ENCODE measurements around the gene POLR2E.

The POLR2E gene

GRCh38 chr19:1065606-1066109, 29.5 kb downstream of the POLR2E start:
- no peak for DNase-seq (ENCODE audit: low read depth, low spot score)

DNA sequence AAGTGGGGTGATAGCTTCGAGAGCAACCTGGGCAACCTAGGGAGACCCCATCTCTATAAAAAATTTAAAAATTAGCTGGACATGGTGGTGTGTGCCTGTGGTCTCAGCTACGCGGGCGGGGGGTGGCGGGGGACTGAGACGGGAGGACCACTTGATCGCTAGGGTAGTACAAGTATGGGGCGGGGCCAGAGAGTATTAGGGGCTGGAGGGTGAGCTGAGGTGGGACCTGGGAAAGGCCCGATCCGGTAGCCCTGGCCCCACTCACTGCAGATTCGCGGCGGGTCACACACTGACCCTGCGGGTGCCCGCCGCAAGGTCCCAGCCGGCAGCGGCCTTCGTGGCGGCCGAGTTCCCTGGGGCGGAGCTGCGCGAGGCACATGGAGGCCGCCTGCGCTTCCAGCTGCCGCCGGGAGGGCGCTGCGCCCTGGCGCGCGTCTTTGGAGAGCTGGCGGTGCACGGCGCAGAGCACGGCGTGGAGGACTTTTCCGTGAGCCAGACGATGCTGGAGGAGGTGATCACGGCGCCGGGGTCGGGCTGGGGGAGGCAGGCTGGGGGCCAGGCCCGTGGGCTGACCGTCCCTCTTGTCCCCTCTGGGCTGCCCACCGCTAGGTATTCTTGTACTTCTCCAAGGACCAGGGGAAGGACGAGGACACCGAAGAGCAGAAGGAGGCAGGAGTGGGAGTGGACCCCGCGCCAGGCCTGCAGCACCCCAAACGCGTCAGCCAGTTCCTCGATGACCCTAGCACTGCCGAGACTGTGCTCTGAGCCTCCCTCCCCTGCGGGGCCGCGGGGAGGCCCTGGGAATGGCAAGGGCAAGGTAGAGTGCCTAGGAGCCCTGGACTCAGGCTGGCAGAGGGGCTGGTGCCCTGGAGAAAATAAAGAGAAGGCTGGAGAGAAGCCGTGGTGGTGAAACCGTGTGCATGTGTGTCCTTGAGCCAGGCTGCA, 30.2 kb downstream of the POLR2E start:
- no peak for DNase-seq (ENCODE audit: low read depth, low spot score)

DNA sequence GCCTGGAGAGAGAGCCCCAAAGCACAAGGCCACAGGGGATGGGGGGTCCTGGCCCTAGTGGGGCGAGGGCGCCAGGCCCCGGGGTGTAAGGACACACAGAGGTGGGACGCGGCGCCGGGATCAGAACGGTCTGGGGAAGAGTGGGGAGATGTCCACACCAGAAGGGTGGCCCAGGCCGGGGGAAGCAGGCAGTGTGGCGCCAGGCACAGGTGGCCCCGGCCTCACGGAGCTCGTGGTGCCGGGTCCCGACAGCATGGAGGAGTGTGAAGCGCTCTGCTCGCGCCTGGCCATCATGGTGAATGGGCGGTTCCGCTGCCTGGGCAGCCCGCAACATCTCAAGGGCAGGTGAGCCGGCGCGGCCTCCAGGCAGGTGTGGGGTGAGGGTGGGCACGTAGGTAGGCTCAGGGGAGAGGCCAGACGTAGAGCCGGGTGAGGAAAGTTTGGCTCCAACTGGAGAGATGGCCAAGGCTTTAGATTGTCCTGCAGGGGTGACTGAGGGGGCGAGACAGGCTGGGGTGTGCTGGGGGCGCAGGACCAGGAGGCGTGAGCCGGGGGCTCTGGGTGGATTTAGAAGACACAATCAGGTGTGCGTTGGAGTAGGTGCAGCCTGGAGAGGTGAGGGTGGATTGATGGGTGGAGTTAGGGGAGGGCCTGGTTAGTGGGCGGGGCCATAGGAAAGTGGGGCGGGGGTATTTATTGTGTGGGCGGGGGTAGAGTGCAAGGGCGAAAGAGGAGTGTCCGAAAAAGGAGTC, 31.1 kb downstream of the POLR2E start:
- DNase-seq (ENCODE audit: low read depth, low spot score), result no peak

- no peak for DNase-seq (ENCODE audit: low read depth, low spot score)
Observed at GRCh38 chr19:1063030-1063908, 31.9 kb downstream of the POLR2E start.

- DNase-seq (ENCODE audit: low read depth, low spot score), result no peak
Observed at GRCh38 chr19:1062387-1063029, 32.7 kb downstream of the POLR2E start.

DNA sequence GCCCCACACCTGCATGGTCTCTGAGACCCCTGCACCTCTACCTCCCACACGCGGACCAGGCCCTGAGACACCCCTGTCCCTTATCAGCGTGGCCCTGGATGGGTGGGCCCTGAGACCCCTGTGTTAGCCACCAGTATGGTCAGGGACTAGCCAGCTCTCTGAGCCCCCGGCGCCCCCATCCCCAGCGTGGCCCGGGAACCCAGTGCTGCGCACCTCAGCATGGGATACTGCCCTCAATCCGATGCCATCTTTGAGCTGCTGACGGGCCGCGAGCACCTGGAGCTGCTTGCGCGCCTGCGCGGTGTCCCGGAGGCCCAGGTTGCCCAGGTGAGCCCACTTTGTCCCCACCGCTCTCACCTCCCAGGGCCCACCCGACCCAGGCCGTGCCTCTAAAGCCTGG, 33.2 kb downstream of the POLR2E start:
- DNase-seq (ENCODE audit: low read depth, low spot score), result no peak

DNA sequence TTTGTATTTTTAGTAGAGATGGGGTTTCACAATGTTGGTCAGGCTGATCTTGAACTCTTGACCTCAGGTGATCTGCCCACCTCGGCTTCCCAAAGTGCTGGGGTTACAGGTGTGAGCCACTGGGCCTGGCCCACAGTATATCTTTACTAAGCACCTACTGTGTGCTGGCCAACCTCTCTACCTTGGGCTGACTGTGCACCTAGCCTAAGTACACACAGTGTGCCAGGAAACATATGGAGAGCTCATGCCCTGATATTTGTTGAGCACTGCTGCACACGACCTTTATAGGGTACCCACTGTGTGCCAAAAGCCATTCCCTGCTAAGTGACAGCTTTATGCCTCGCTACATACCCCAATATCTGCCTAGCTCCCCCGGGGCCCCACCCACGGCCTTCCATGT, 34.5 kb downstream of the POLR2E start:
- no peak for DNase-seq (ENCODE audit: low read depth, low spot score)

- no peak for DNase-seq (ENCODE audit: low read depth, low spot score)
Observed at GRCh38 chr19:1058112-1058511, 37.1 kb downstream of the POLR2E start.

DNA sequence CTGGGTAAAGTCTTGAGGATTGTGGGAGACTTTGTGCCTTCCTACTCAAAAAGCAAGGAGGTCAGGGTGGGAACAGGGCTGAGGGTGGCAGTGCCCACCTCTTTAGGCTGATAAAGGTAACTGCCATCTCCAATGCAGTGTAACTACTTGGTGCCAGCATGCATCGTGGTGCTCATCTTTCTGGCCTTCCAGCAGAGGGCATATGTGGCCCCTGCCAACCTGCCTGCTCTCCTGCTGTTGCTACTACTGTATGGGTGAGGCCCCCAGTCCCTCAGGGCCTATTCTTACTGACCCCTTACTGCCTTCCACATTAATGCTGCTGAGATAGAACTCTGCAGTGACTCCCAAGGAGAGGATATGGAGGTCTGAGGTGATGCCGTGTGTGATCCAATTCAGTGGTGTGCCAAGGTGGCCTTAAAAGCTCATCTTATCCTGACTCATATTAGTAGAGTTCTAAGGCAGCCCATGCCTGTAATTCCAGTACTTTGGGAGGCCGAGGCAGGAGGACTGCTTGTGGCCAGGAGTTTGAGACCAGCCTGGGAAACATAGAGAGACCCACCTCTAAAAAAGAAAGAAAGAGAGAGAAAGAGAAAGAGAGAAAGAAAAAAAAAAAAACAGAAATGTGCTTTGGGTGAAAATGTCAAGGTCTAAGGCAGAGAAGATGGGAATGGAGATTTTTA, 37.9 kb downstream of the POLR2E start:
- no peak for DNase-seq (ENCODE audit: low read depth, low spot score)

GRCh38 chr19:1055886-1056620, 39.1 kb downstream of the POLR2E start:
- no peak for DNase-seq (ENCODE audit: low read depth, low spot score)

- DNase-seq (ENCODE audit: low read depth, low spot score), result no peak
Observed at GRCh38 chr19:1055028-1055425, 40.1 kb downstream of the POLR2E start.

DNA sequence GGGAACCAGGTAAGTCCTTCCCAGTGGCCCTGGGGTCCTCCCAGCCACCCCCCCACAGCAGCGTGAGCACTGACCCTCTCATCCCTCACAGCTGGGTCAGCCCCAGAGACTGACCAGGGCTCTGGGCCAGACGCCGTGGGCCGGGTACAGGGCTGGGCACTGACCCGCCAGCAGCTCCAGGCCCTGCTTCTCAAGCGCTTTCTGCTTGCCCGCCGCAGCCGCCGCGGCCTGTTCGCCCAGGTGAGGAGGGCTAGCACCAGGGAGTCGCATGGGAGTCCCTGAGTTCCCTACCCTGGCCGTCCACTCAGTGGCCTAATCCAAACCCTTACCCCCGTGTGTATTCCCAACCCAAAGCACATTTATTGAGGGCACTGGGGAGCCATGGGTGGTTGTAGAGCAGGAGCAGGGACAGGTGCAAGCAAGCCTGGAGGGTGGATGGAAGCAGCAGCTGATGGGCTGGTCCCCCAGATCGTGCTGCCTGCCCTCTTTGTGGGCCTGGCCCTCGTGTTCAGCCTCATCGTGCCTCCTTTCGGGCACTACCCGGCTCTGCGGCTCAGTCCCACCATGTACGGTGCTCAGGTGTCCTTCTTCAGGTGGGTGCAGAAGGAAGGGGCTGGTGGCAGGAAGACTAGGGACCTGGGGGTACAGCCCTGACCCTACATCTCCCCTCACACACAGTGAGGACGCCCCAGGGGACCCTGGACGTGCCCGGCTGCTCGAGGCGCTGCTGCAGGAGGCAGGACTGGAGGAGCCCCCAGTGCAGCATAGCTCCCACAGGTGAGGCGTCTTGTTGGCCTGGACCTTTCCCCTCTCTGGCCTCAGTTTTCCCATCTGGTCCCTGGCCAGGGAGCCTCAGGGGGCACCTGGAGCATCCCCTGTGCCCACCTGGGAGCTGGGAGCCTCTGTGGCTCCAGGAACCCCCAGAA, 40.8 kb downstream of the POLR2E start:
- DNase-seq (ENCODE audit: low read depth, low spot score), result no peak

DNA sequence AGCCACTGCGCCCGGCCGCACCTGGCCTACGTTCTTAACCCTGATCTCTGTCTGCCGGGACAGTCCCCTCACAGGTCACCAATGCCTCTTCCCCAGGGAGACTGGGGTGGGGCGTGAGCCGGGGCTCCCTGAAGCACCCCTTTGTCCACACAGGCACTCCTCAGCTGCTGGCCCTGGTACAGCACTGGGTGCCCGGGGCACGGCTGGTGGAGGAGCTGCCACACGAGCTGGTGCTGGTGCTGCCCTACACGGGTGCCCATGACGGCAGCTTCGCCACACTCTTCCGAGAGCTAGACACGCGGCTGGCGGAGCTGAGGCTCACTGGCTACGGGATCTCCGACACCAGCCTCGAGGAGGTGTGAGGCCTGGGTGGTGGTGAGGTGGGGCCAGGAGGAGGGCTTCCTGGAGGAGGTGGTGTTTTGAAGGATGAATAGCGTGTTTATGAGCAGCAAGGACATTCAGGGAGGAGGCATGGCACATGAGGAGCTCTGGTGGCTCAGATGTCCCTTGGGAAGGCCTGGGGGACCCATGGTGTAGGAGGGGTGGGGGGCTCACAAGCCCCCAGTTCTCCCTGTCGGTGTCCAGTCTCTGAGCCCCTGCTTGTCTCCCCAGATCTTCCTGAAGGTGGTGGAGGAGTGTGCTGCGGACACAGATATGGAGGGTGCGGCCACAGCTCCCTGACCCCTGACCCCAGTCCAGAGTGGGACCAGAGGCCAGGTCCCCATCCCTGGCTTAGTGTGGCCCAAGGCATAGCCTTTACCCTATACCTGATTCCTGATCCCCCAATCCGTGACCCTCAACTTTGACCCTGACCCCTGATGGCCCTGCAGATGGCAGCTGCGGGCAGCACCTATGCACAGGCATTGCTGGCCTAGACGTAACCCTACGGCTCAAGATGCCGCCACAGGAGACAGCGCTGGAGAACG, 41.7 kb downstream of the POLR2E start:
- DNase-seq (ENCODE audit: low read depth, low spot score), result no peak

DNA sequence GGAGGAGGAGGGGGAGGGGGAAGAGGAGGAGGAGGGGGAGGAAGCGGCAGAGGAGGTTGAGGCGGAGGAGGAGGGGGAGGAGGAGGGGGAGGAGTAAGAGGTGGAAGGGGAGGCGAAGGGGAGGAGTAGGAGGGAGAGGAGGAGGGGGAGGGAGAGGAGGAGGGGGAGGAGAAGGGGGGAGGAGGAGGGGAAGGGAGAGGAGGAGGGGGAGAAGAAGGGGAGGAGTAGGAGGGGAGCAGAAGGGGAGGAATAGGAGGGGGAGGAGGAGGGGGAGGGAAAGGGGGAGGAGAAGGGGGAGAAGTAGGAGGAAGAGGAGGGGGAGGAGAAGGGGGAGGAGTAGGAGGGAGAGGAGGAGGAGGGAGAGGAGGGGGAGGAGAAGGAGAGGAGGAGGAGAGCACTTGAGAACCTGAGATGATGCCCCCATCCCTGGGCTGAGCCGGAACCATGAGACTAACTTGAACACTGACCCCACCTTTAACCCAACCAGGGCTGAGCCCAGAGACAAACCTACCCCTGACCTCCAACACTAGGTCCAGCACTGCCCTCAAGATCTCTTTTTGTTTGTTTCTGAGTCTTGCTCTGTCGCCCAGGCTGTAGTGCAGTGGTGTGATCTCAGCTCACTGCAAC, 42.7 kb downstream of the POLR2E start:
- no peak for DNase-seq (ENCODE audit: low read depth, low spot score)

- no peak for DNase-seq (ENCODE audit: low read depth, low spot score)
Observed at GRCh38 chr19:1051791-1052190, 43.4 kb downstream of the POLR2E start.

GRCh38 chr19:1050989-1051788, 44.0 kb downstream of the POLR2E start:
- no peak for DNase-seq (ENCODE audit: low read depth, low spot score)
